ENCODE data around the gene GRK4. TPM values are rescaled to one million over a fixed set of nuclear protein-coding genes. Genes with fewer than 3 reads are reported as not detected.

GRK4 gene
- total RNA-seq, 4 donors from 2014 or later, result 5.1 to 6.5 (median 6.1) TPM

DNA sequence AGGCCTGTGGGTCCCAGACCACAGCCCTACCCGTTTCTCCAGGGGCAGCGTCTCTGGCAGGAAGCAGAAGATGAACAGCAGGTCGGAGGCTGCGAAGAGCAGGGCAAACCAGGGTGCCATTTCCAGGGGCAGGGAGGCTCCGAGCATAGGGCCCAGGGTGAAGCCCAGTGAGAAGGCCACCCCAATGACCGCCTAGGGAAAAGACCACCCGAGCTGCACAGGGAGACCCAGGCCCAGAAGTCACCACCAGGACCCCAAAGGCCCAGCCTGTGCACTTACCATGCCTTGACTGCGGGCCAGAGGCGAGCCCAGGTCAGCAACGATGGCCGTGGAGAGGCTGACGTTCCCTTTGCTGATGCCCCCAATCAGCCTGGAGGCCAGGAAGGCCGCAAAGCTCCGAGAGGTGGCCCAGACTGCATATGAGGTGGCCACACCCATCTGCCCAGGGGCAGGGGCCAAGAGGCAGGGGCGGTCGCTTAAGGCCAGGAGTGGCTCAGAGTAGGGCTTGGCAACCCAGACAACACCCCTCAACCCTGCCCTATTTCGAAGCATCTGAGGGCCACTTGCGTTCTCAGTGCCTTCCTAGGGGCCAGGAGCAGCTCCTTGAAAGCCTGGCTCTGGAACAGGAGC is 30.9 kb upstream of the GRK4 start:
- no peak for DNase-seq (ENCODE audit: low spot score)
- ATAC-seq (ENCODE audit: low FRiP score), result no peak
- TF ChIP-seq, protein P1, sequence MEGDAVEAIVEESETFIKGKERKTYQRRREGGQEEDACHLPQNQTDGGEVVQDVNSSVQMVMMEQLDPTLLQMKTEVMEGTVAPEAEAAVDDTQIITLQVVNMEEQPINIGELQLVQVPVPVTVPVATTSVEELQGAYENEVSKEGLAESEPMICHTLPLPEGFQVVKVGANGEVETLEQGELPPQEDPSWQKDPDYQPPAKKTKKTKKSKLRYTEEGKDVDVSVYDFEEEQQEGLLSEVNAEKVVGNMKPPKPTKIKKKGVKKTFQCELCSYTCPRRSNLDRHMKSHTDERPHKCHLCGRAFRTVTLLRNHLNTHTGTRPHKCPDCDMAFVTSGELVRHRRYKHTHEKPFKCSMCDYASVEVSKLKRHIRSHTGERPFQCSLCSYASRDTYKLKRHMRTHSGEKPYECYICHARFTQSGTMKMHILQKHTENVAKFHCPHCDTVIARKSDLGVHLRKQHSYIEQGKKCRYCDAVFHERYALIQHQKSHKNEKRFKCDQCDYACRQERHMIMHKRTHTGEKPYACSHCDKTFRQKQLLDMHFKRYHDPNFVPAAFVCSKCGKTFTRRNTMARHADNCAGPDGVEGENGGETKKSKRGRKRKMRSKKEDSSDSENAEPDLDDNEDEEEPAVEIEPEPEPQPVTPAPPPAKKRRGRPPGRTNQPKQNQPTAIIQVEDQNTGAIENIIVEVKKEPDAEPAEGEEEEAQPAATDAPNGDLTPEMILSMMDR (IDR thresholded peaks at IDR 0.05), result no peak

DNA sequence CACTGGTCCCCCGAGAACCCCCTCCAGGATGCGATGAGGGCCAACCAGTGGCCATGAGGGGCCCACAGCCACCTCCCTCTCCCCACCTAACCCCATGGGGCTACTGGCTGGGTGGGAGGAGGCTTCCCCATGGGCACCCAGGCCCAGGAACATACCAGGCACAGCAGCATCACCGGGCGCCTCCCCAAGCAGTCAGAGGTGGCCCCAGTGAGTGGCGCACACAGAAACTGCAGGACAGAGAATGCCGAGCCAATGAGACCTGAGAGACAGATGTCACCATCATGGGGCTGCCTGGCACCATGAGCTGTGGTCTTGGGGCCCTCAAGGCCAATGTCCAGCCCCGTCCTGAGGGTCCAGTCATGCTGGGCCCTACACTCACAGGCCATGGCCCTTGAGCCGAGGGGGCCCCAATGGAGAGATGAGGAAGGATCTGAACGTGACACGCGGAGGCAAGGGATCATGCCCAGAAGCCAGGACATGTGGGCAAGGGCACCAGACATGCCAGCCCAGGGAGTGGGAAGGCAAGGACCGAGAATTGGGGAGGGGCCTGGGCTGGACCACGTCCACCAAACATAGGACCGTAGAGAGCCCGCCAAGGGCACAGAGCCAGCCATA is 30.3 kb upstream of the GRK4 start:
- DNase-seq (ENCODE audit: low spot score) (no peak), ATAC-seq (ENCODE audit: low FRiP score) (no peak)

DNA sequence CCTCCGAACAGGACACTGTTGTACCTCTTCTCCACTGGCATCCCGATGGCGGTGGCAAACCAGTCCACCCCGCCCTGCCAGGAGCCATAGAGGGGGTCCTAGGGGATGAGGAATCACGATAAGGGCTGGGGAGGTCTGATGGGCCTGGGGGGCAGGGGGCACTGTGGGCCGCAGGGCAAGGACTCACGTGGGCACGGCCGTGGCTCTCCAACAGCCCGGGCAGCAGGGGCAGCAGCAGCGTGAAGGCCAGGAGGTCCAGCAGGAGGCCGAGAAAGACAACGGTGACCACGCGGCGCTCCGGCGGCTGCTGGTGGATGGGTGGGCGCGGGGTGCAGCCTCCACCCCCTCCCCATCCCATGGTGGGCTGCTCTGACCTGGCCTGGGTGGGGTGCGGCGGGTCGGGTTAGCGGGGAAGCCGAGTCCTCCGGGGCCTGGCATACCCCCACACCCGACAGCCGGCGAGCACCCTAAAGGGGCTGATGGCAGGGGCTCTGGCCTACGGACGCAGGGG is 29.8 kb upstream of the GRK4 start:
- TF ChIP-seq, protein P1 (IDR thresholded peaks at IDR 0.05), result no peak
- DNase-seq (ENCODE audit: low spot score) (no peak), ATAC-seq (ENCODE audit: low FRiP score) (peak; percentile 3)

More for the DNA sequence above, 30.3 kb upstream of the GRK4 start:
- TF ChIP-seq, protein P1 (IDR thresholded peaks at IDR 0.05), result no peak

DNA sequence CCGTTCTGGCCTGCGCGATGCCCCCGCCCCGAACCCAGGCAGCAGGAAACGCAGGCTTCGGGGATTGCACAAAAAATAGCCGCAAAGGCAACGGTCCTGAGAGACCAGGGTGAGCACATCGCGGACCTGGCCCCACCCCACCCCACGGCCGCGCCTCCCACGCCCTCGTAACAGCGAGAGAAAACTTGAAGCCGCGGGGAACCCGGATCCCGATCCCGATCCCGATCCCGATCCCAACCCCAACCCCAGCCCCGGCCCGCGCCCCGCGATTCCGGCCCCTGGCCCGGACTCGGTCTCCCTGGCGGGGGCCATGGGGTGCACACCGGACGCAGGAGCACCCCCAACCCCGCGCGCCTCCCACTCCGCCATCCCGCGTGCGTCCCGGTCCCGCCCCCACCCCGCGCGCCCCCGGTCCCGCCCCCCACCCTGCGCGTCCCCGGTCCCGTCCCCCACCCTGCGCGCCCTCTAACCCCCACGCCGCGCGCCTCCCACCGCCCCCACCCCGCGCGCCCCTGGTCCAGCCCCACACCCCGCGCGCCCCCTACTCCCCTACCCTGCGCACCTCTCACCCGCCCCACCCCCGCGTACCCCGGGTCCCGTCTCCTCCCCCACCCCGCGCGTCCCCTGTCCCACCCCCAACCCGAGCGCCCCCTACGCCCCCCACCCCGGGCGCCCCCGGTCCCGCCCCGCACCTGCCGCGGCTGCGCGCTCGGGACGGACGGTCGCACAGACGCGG is 29.1 kb upstream of the GRK4 start:
- ATAC-seq (ENCODE audit: low FRiP score), result peak; percentile 45

DNA sequence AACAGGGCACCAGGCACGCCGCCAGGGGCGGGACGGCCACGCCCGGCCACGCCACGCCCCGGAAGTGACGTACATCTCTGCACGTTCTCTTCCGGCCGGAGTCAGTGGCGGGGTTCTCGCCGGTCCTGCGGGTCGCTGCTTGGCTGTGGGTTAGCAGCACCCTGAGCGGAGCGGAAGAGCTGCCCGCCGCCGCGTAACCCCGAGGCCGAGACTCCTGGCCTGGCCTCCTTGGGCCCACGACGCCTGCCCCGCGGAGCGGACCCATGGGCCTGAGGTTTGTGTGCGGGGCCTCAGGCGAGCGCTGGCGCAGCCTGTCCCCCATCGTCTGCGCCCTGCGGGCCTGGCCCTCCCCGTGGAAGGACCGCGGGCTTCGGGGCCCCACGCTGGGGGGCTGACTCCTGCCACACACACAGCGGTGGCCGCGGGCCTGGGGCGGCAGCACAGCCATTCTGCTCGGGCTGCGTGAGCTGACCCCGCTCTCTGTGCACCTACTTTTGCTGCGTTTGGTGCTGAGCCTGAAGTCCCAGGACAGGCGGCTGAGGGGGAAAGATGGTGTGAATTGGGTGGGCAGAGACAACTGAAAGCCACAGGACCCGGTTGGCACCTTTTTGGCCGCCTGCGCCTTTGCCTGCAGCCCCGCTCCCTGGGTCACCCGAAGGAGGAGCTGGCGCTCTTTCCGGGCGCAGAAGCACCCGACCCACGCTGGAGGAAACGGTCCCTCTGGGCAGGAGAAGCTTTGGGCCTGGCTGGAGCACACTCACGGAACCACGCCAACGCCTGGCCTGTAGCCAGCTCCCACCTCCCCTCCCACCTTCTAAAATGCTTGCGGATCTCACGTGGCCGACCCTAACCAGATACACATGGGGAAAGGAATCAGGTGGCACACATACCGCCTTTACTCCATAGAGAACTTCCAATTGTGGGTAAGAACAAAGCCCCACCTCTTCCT is 28.3 kb upstream of the GRK4 start:
- TF ChIP-seq, protein P1 (IDR thresholded peaks at IDR 0.05), result no peak
- peak; percentile 99 for DNase-seq (ENCODE audit: low spot score)
- peak; percentile 74 for ATAC-seq (ENCODE audit: low FRiP score)

More for the DNA sequence above, 29.1 kb upstream of the GRK4 start:
- TF ChIP-seq, protein P1 (IDR thresholded peaks at IDR 0.05), result no peak
- no peak for DNase-seq (ENCODE audit: low spot score)

All from omental fat pad (tissue), 4 donors.